Measurements from ENCODE around the gene MAN2A2. TPM values are rescaled to one million over a fixed set of nuclear protein-coding genes. Genes with fewer than 3 reads are reported as not detected.

MAN2A2 gene
- total RNA-seq = 10 to 100 TPM; 27.0 to 80.9 (median 31.7) TPM

DNA sequence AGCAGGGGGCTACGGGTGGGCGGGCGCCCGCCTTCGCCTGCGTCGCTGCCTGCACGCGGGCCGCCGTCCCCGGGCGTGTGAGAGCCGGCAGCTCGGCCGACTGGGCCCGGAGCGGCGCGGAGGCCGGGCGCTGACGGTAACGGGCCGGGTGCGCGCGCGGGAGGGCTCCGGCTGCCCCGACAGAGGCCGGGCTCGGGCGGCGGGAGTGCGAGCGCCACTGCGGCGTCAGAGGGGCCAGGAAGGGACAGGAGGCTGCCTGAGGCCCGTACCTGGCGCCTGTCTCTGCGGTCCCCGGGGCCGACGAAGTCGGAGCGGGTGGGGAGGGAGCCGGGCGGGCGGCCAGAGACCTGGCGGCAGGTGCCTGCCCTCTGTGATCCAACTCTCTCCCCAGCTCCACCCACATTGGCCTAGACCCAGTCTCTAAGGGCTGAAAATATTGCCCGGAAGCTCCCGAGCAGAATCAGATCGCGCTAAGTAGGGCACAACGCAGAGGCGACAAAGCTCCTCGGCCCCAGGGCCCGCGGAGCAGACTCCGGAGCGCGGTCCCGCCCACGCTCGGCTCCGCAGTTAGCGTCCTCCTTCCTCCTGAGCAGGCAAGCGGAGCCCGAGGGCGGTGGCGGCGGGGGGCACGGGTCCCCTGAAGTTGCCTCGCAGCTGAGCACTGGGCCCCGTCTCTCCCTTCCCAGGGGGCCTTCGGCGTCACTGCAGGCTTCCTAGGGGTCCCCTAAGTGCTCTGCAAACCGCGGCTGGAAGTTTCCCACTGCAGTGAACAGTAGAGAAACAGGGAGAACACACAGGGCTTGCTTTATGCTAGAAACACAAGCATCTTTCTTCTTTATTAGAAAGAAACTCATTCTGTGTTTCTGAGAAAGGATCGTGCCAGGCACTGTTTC is at the start of gene MAN2A2:
Gene MAN2A2 (plus strand): TSS at position 463 of the 893 bp plus-strand sequence. CDS start 906 bp downstream, outside the sequence.
- Histone ChIP-seq H3K4me3 (peak within 1 kb of the TSS; percentile 73 to 96 (median 86)), H3K9me3 (no peaks in the 10 kb centered on the region), H3K27ac (replicated peaks in 1 of 4) (peak within 1 kb of the TSS; percentile 90 to 97 (median 96)), H3K4me1 (peaks cover 25 to 49% (median 34%) of the 10 kb centered on the region in 4 donors), H3K27me3 (no peaks in the 10 kb centered on the region), H3K36me3 (peaks cover 31 to 34% (median 34%) of the 10 kb centered on the region in 4 donors)
- TF ChIP-seq, protein P1, sequence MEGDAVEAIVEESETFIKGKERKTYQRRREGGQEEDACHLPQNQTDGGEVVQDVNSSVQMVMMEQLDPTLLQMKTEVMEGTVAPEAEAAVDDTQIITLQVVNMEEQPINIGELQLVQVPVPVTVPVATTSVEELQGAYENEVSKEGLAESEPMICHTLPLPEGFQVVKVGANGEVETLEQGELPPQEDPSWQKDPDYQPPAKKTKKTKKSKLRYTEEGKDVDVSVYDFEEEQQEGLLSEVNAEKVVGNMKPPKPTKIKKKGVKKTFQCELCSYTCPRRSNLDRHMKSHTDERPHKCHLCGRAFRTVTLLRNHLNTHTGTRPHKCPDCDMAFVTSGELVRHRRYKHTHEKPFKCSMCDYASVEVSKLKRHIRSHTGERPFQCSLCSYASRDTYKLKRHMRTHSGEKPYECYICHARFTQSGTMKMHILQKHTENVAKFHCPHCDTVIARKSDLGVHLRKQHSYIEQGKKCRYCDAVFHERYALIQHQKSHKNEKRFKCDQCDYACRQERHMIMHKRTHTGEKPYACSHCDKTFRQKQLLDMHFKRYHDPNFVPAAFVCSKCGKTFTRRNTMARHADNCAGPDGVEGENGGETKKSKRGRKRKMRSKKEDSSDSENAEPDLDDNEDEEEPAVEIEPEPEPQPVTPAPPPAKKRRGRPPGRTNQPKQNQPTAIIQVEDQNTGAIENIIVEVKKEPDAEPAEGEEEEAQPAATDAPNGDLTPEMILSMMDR (IDR thresholded peaks at IDR 0.05) = no peak
- no peak for TF ChIP-seq EP300 (IDR thresholded peaks at IDR 0.05)
- peak; percentile 50 to 51 for TF ChIP-seq POLR2AphosphoS5 (IDR thresholded peaks at IDR 0.05)
- no peak for TF ChIP-seq POLR2A (IDR thresholded peaks at IDR 0.05; ENCODE audit: low read depth)
- 3% methylated on average over 8 of the region's 81 CpGs for WGBS
- no peak for DNase-seq (ENCODE audit: extremely low spot score)
- intact Hi-C loops (cut with DNase I) = loop anchor here (1.0 kb wide), 1 partner anchor 29 kb away; the partner anchor contains the start of gene HDDC3

DNA sequence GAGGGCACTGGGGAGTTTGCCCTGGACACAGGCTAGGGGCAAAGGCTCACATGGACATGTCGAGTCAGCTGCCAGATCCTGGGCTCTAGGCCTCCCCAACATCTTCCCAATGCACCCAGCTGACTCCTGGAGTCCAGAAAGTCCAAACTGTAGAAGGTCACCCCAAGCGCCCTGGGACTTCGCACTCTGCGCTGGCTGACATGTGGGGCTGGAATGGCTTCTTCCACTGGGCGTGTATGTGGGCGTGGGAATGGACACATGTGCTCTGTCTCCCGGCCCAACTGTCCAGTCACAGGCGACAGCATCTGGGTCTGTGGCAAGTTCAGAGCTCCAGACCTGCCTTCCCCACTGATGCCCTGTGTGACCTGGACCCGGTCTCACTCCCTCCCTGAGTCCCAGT is 48.0 kb upstream of the MAN2A2 start:
- H3K4me1 ChIP-seq = no peaks in the 10 kb centered on the region
- DNase-seq (ENCODE audit: extremely low spot score) = no peak
- no peaks in the 10 kb centered on the region for H3K9me3 ChIP-seq
- WGBS = 92% methylated on average over 7 of the region's 9 CpGs
- H3K4me3 ChIP-seq = no peak overlapping the region
- TF ChIP-seq POLR2AphosphoS5 (IDR thresholded peaks at IDR 0.05) (no peak), EP300 (IDR thresholded peaks at IDR 0.05) (no peak), POLR2A (IDR thresholded peaks at IDR 0.05; ENCODE audit: low read depth) (no peak)
- TF ChIP-seq, protein P1 (IDR thresholded peaks at IDR 0.05) = no peak
- H3K36me3 ChIP-seq = no peaks in the 10 kb centered on the region
- no peak overlapping the region for H3K27ac ChIP-seq (replicated peaks in 1 of 4)
- no peaks in the 10 kb centered on the region for H3K27me3 ChIP-seq
- intact Hi-C loops (cut with DNase I) = no loop called here

DNA sequence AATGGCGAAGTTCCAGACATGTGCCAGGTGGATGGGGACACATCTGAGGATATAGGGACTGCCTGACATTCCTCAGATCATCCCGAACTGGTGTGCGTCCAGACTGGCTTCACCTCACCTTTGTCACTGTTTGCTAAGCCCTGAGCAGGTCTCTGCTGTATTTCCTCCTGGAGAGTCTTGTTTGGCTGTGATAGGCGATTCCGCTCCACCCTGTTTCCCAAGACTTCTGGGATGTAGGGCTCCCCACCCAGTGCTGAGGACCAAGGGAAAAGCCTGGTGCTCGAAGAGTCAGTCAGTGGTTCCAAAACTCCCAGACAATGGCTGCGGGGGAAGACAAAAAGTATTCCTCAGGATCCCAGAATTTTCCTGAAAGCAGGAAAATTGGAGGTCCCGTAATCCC is 45.8 kb upstream of the MAN2A2 start:
- Histone ChIP-seq H3K36me3 (no peaks in the 10 kb centered on the region), H3K9me3 (no peaks in the 10 kb centered on the region), H3K27ac (replicated peaks in 1 of 4) (no peak overlapping the region), H3K4me3 (no peak overlapping the region), H3K27me3 (no peaks in the 10 kb centered on the region), H3K4me1 (no peaks in the 10 kb centered on the region)
- intact Hi-C loops (cut with DNase I) = no loop called here
- 97% methylated on average over 8 of the region's 8 CpGs for WGBS
- no peak for DNase-seq (ENCODE audit: extremely low spot score)
- TF ChIP-seq, protein P1 (IDR thresholded peaks at IDR 0.05) = no peak
- TF ChIP-seq POLR2A (IDR thresholded peaks at IDR 0.05; ENCODE audit: low read depth) = no peak
- no peak for TF ChIP-seq POLR2AphosphoS5 (IDR thresholded peaks at IDR 0.05)

DNA sequence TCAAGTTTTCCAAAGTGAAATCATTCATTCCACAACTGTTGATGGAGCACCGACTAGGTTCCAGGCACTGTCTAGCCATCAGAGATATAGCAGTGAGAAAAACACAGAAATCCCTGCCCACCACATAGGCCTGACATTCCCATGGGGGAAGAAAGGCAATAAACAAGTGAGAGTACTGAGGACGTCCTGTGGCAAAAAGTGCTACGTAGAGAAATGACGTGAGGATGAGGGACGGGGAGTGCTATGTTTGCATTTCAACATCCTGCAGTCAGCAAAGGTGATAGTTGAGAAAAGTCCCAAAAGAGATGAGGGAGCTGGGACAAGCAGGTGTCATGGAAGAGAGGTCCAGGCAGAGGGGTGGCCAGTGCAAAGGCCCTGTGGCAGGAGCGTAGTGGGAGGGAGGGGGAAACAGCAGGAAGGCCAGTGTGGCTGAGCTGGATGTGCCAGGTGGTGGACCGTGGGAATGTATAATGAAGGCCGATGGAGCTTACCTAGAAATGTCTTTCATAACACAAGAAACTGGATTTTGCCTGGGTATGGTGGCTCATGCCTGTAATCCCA is 45.1 kb upstream of the MAN2A2 start:
- Histone ChIP-seq H3K36me3 (no peaks in the 10 kb centered on the region), H3K27ac (replicated peaks in 1 of 4) (no peak overlapping the region), H3K4me3 (no peak overlapping the region), H3K4me1 (peaks cover 0 to 2% (median 0%) of the 10 kb centered on the region in 4 donors), H3K9me3 (no peaks in the 10 kb centered on the region), H3K27me3 (no peaks in the 10 kb centered on the region)
- intact Hi-C loops (cut with DNase I) = no loop called here
- WGBS = 89% methylated on average over 8 of the region's 8 CpGs
- no peak for DNase-seq (ENCODE audit: extremely low spot score)
- TF ChIP-seq, protein P1 (IDR thresholded peaks at IDR 0.05) = no peak

Measured in esophagus muscularis mucosa (tissue), 4 donors.